DND-41 (cell line): ENCODE results near the gene SPRR3.

ENCODE experiments used
- ATAC-seq: fragments of 200-7000 bp; cut with Tn5 transposase; 3 replicates; pipeline ENCODE4 v1.9.1; 2021; ENCODE audit warnings: low read depth; ENCODE audit not compliant: insufficient read depth
- DNase-seq: peaks from one replicate; pipeline ENCODE4 v3.0.0-alpha.2; 2020
- H2AFZ ChIP-seq: 2 replicates; pipeline ENCODE4 v1.6.0; 2012; ENCODE audit warnings: low read depth, low read length
- H3K27ac ChIP-seq: 2 replicates; pipeline ENCODE4 v1.5.1; 2012; ENCODE audit warnings: low read length, inconsistent platforms
- H3K27me3 ChIP-seq: fragments of 200-600 bp; sonication (generic); 2 replicates; pipeline ENCODE4 v1.6.0; 2012; ENCODE audit warnings: low read length, mild to moderate bottlenecking, inconsistent platforms; ENCODE audit not compliant: insufficient read depth, poor library complexity
- H3K36me3 ChIP-seq: 2 replicates; pipeline ENCODE4 v1.5.1; 2012; ENCODE audit warnings: low read length, inconsistent platforms; ENCODE audit not compliant: insufficient read depth
- H3K4me1 ChIP-seq: 2 replicates; pipeline ENCODE4 v1.5.1; 2012; ENCODE audit warnings: mild to moderate bottlenecking, low read length; ENCODE audit not compliant: insufficient read depth
- H3K4me2 ChIP-seq: 2 replicates; pipeline ENCODE4 v1.6.0; 2012; ENCODE audit warnings: mild to moderate bottlenecking, moderate library complexity, low read length, inconsistent platforms; ENCODE audit not compliant: insufficient read depth
- H3K4me3 ChIP-seq, 2 experiments: fragments of 200-600 bp in 1 of 2; shearing (Covaris generic) in 1 of 2; 2 replicates each; pipeline ENCODE4 v1.5.1; 2012 to 2016; ENCODE audit warnings: inconsistent platforms in 2 of 2, low read length in 2 of 2, mild to moderate bottlenecking in 2 of 2, low read depth in 1 of 2, moderate library complexity in 1 of 2
- H3K79me2 ChIP-seq: 2 replicates; pipeline ENCODE4 v1.6.0; 2012; ENCODE audit warnings: low read length, inconsistent platforms; ENCODE audit not compliant: insufficient read depth
- H3K9ac ChIP-seq: 2 replicates; pipeline ENCODE4 v1.6.0; 2012; ENCODE audit warnings: low read depth, mild to moderate bottlenecking, inconsistent platforms, low read length, moderate library complexity
- H3K9me3 ChIP-seq: 2 replicates; pipeline ENCODE4 v1.5.1; 2012; ENCODE audit warnings: low read length, moderate library complexity, mild to moderate bottlenecking, inconsistent platforms; ENCODE audit not compliant: insufficient read depth, severe bottlenecking
- H4K20me1 ChIP-seq: 2 replicates; pipeline ENCODE4 v1.6.0; 2012; ENCODE audit warnings: low read length; ENCODE audit not compliant: insufficient read depth
- CTCF ChIP-seq: IDR thresholded peaks from 2 replicates; pipeline ENCODE4 v1.5.1; 2012; ENCODE audit warnings: borderline replicate concordance, low read length, moderate library complexity, mild to moderate bottlenecking; ENCODE audit not compliant: poor library complexity, severe bottlenecking; ENCODE audit errors: extremely low read depth
- EZH2 ChIP-seq: IDR thresholded peaks from 3 replicates; pipeline ENCODE4 v1.6.1; 2012; ENCODE audit warnings: borderline replicate concordance, low read depth, mild to moderate bottlenecking, moderate library complexity, low read length, inconsistent platforms; ENCODE audit not compliant: severe bottlenecking

Gene SPRR3

GRCh38 chr1:152960452-152961044, 41.0 kb upstream of the SPRR3 start:
- Histone ChIP-seq H3K9ac (no peak overlapping the region), H3K4me3 (no peak overlapping the region), H3K4me1 (no peaks in the 10 kb centered on the region), H2AFZ (no peak overlapping the region), H3K9me3 (no peaks in the 10 kb centered on the region), H3K27me3 (no peaks in the 10 kb centered on the region), H3K27ac (no peak overlapping the region), H3K36me3 (no peaks in the 10 kb centered on the region), H3K79me2 (no peaks in the 10 kb centered on the region), H4K20me1 (no peaks in the 10 kb centered on the region), H3K4me2 (no peak overlapping the region)
- DNase-seq, result no peak
- no peak for ATAC-seq
- TF ChIP-seq CTCF (peak; percentile 27), EZH2 (no peak)

GRCh38 chr1:152961226-152961891, 40.2 kb upstream of the SPRR3 start:
- H3K36me3 ChIP-seq, result no peaks in the 10 kb centered on the region
- no peak overlapping the region for H2AFZ ChIP-seq
- H3K27ac ChIP-seq, result no peak overlapping the region
- ATAC-seq (no peak), DNase-seq (no peak)
- H3K4me2 ChIP-seq, result no peak overlapping the region
- peaks cover 4% of the 10 kb centered on the region for H3K27me3 ChIP-seq
- H3K4me1 ChIP-seq, result no peaks in the 10 kb centered on the region
- TF ChIP-seq EZH2 (no peak), CTCF (no peak)
- no peaks in the 10 kb centered on the region for H3K9me3 ChIP-seq
- no peaks in the 10 kb centered on the region for H3K79me2 ChIP-seq
- no peak overlapping the region for H3K4me3 ChIP-seq
- H3K9ac ChIP-seq, result no peak overlapping the region
- no peaks in the 10 kb centered on the region for H4K20me1 ChIP-seq

GRCh38 chr1:152962876-152963415, 38.6 kb upstream of the SPRR3 start:
- H3K36me3 ChIP-seq, result no peaks in the 10 kb centered on the region
- H3K27me3 ChIP-seq, result peaks cover 4% of the 10 kb centered on the region
- TF ChIP-seq CTCF (no peak), EZH2 (no peak)
- no peaks in the 10 kb centered on the region for H3K79me2 ChIP-seq
- no peak overlapping the region for H3K4me3 ChIP-seq
- H3K9ac ChIP-seq, result no peak overlapping the region
- no peaks in the 10 kb centered on the region for H3K4me1 ChIP-seq
- H2AFZ ChIP-seq, result no peak overlapping the region
- no peak for ATAC-seq
- H3K4me2 ChIP-seq, result no peak overlapping the region
- H3K9me3 ChIP-seq, result no peaks in the 10 kb centered on the region
- no peak overlapping the region for H3K27ac ChIP-seq
- no peaks in the 10 kb centered on the region for H4K20me1 ChIP-seq
- no peak for DNase-seq
